ENCODE results near the gene TMEM225B. TPM values are rescaled to one million over a fixed set of nuclear protein-coding genes. Genes with fewer than 3 reads are reported as not detected.
"Not testable (repeated sequence)": the region's sequence is repeated elsewhere in the genome, so short reads cannot be mapped to it uniquely, and the experiment has no call there.

TMEM225B gene, protein sequence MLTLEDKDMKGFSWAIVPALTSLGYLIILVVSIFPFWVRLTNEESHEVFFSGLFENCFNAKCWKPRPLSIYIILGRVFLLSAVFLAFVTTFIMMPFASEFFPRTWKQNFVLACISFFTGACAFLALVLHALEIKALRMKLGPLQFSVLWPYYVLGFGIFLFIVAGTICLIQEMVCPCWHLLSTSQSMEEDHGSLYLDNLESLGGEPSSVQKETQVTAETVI
- total RNA-seq (under 1 TPM; 0.55 to 0.70 TPM), polyA plus RNA-seq (1.5 TPM)

DNA sequence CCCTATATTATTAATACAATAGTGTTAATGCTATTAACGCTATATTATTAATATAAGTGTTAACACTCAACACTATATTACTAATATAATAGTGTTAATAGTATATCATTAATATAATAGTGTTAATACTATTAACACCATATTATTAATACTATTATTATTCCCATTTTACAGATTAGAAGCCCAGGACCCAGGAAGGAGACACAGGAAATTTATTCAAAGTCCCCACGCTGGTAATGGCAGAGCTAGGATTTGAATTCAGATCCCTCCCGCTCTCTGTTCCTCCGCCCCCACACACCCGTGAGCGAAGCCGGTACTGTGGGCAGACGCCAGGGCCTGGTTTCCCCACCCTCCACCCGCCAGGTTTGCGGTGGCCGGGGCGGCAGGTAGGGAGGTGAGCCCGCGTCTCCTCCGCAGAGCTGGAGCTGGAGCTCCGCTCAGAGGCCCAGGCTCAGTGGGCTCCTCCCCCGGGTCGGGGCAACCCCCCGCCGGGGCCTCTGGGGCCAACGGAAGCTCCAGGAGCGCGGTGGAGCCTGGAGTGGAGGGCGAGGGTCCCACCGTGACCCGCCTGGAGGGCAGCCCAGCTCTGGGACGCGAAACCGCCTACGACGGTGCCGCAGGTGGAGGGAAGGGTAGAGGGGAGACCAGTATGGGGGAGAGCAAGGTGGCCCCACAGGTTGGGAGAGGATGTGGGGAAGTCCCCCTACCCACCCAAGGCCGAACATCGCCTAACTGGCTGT is at the start of gene TMEM225B:
Gene TMEM225B (plus strand): TSS at position 506 of the 740 bp plus-strand sequence. CDS start 6,122 bp downstream, outside the sequence.
- Mint-ChIP-seq H3K27ac (no peak within 1 kb of the TSS), H3K9me3 (no peaks in the 10 kb centered on the region), H3K27me3 (no peaks in the 10 kb centered on the region), H3K4me1 (no peaks in the 10 kb centered on the region), H3K4me3 (no peak within 1 kb of the TSS), H3K36me3 (no peaks in the 10 kb centered on the region)
- ChIA-PET CTCF (interaction anchor here (1.5 kb wide), 1 partner anchor 12 kb away, joined by 3 read pairs; no protein-coding TSS in a partner anchor), POLR2A (no interaction called here)
- H3K4me3 ChIP-seq (ENCODE audit: low read length): no peak within 1 kb of the TSS
- H3K27ac ChIP-seq (ENCODE audit: low read depth, low read length): no peak within 1 kb of the TSS
- H3K36me3 ChIP-seq (ENCODE audit: insufficient read depth, low read length): no peaks in the 10 kb centered on the region
- no peaks in the 10 kb centered on the region for H3K4me1 ChIP-seq (ENCODE audit: insufficient read depth, low read length)
- peak in 1 of 5 donors; percentile 16 for DNase-seq
- H3K27me3 ChIP-seq (ENCODE audit: insufficient read depth, low read length, poor library complexity, severe bottlenecking): no peaks in the 10 kb centered on the region
- no peaks in the 10 kb centered on the region for H3K9me3 ChIP-seq (ENCODE audit: low read length)

GRCh38 chr7:99549545-99549944 is 48.5 kb upstream of the TMEM225B start:
- POLR2A ChIA-PET; H3K9me3 Mint-ChIP-seq; H3K27ac ChIP-seq (ENCODE audit: low read depth, low read length); CTCF ChIA-PET; H3K4me3 ChIP-seq (ENCODE audit: low read length); H3K27me3 Mint-ChIP-seq; H3K27me3 ChIP-seq (ENCODE audit: insufficient read depth, low read length, poor library complexity, severe bottlenecking); DNase-seq; H3K9me3 ChIP-seq (ENCODE audit: low read length): not testable (repeated sequence)
- peak overlapping the region in 3 of 8 donors; percentile 17 to 76 (median 72) for H3K27ac Mint-ChIP-seq
- Histone ChIP-seq H3K36me3 (ENCODE audit: insufficient read depth, low read length) (peaks cover 13% of the 10 kb centered on the region), H3K4me1 (ENCODE audit: insufficient read depth, low read length) (peaks cover 13% of the 10 kb centered on the region)
- H3K4me3 Mint-ChIP-seq: peak overlapping the region in 1 of 7 donors; percentile 81
- H3K36me3 Mint-ChIP-seq: peaks cover 8 to 41% (median 18%) of the 10 kb centered on the region in 3 donors
- H3K4me1 Mint-ChIP-seq: peaks cover 19 to 35% (median 27%) of the 10 kb centered on the region in 3 donors

DNA sequence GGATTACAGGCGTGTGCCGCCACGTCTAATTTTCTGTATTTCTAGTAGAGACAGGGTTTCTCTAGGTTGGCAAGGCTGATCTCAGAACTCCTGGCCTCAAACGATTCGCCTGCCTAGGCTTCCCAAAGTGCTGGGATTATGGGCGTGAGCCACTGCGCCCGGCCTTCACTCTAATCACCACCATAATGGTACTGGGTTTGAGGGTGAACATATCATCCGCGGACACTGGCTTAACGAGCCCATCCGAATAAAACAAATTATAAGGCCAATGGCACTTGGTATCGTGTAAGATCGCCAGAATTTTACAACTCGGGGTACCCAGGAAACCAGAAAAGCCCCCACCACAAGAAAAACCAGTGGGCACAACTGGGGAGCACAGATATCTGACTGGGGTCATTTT is 46.7 kb upstream of the TMEM225B start:
- Mint-ChIP-seq H3K27ac (peak overlapping the region; percentile 75 to 99 (median 94)), H3K4me1 (peaks cover 27 to 50% (median 35%) of the 10 kb centered on the region in 3 donors), H3K27me3 (no peaks in the 10 kb centered on the region), H3K4me3 (peak overlapping the region; percentile 90 to 97 (median 94)), H3K36me3 (peaks cover 7 to 51% (median 14%) of the 10 kb centered on the region in 3 donors), H3K9me3 (no peaks in the 10 kb centered on the region)
- CTCF ChIA-PET: no interaction called here
- POLR2A ChIA-PET: interaction anchor here (1.2 kb wide), 1 partner anchor 47 kb away, joined by 9 read pairs; the partner anchor contains the start of gene ZKSCAN5
- Histone ChIP-seq H3K4me3 (ENCODE audit: low read length) (peak overlapping the region; percentile 92), H3K27ac (ENCODE audit: low read depth, low read length) (peak overlapping the region; percentile 95), H3K27me3 (ENCODE audit: insufficient read depth, low read length, poor library complexity, severe bottlenecking) (no peaks in the 10 kb centered on the region), H3K4me1 (ENCODE audit: insufficient read depth, low read length) (peaks cover 18% of the 10 kb centered on the region), H3K9me3 (ENCODE audit: low read length) (no peaks in the 10 kb centered on the region), H3K36me3 (ENCODE audit: insufficient read depth, low read length) (peaks cover 13% of the 10 kb centered on the region)
- no peak for DNase-seq

GRCh38 chr7:99551767-99552463 is 46.2 kb upstream of the TMEM225B start, which contains the start of gene FAM200A:
Gene FAM200A (minus strand): TSS chr7:99552114. CDS start chr7:99548407, 3,707 bp downstream.
- H3K4me1 Mint-ChIP-seq: peaks cover 28 to 52% (median 37%) of the 10 kb centered on the region in 3 donors
- peaks cover 13% of the 10 kb centered on the region for H3K36me3 ChIP-seq (ENCODE audit: insufficient read depth, low read length)
- ChIA-PET POLR2A (interaction anchor here (0.5 to 1.2 kb wide), 3 partner anchors 47 to 171 kb away, joined by 3 to 9 read pairs (median 7); partner anchors contain the start of genes ZKSCAN5 and ZNF394), CTCF (no interaction called here)
- H3K9me3 ChIP-seq (ENCODE audit: low read length): no peaks in the 10 kb centered on the region
- no peaks in the 10 kb centered on the region for H3K27me3 Mint-ChIP-seq
- no peaks in the 10 kb centered on the region for H3K9me3 Mint-ChIP-seq
- H3K36me3 Mint-ChIP-seq: peaks cover 7 to 49% (median 9%) of the 10 kb centered on the region in 3 donors
- peak within 1 kb of the TSS; percentile 75 to 99 (median 94) for H3K27ac Mint-ChIP-seq
- H3K27ac ChIP-seq (ENCODE audit: low read depth, low read length): peak within 1 kb of the TSS; percentile 95
- H3K27me3 ChIP-seq (ENCODE audit: insufficient read depth, low read length, poor library complexity, severe bottlenecking): no peaks in the 10 kb centered on the region
- peak; percentile 78 to 91 (median 80) for DNase-seq
- peak within 1 kb of the TSS; percentile 92 for H3K4me3 ChIP-seq (ENCODE audit: low read length)
- H3K4me1 ChIP-seq (ENCODE audit: insufficient read depth, low read length): peaks cover 22% of the 10 kb centered on the region
- H3K4me3 Mint-ChIP-seq: peak within 1 kb of the TSS; percentile 90 to 97 (median 94)

GRCh38 chr7:99553039-99553438 is 45.0 kb upstream of the TMEM225B start:
- no peaks in the 10 kb centered on the region for H3K27me3 Mint-ChIP-seq
- Histone ChIP-seq H3K4me3 (ENCODE audit: low read length) (no peak overlapping the region), H3K9me3 (ENCODE audit: low read length) (no peaks in the 10 kb centered on the region), H3K27ac (ENCODE audit: low read depth, low read length) (no peak overlapping the region), H3K27me3 (ENCODE audit: insufficient read depth, low read length, poor library complexity, severe bottlenecking) (no peaks in the 10 kb centered on the region), H3K4me1 (ENCODE audit: insufficient read depth, low read length) (peaks cover 28% of the 10 kb centered on the region), H3K36me3 (ENCODE audit: insufficient read depth, low read length) (peaks cover 4% of the 10 kb centered on the region)
- H3K27ac Mint-ChIP-seq: peak overlapping the region in 7 of 8 donors; percentile 40 to 96 (median 73)
- ChIA-PET POLR2A (no interaction called here), CTCF (no interaction called here)
- peaks cover 0 to 1% (median 0%) of the 10 kb centered on the region in 5 donors for H3K9me3 Mint-ChIP-seq
- peak overlapping the region in 3 of 7 donors; percentile 25 to 97 (median 41) for H3K4me3 Mint-ChIP-seq
- peaks cover 39 to 63% (median 48%) of the 10 kb centered on the region in 3 donors for H3K4me1 Mint-ChIP-seq
- DNase-seq: no peak
- H3K36me3 Mint-ChIP-seq: peaks cover 4 to 50% (median 11%) of the 10 kb centered on the region in 3 donors

DNA sequence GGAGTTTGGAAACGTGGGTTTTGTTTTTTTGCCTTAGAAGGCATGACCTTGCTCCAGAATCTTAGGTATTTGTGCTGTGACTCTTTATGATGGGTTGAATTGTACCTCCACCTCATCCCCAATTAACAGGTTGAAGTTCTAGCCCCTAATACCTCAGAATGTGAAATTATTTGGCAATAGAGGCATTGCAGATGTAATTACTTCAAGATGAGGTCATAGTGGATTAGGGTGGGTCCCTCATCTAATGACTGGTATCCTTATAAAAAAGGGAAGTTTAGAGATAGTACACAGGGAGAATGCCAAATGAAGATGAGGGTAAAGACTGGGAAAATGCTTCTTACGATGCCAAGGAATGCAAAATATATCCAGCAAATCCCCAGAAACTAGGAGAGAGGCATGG is 43.1 kb upstream of the TMEM225B start:
- Mint-ChIP-seq H3K4me1 (peaks cover 42 to 70% (median 46%) of the 10 kb centered on the region in 3 donors), H3K4me3 (peak overlapping the region in 2 of 7 donors; percentile 42 to 48), H3K36me3 (peaks cover 0 to 57% (median 4%) of the 10 kb centered on the region in 3 donors), H3K27me3 (no peaks in the 10 kb centered on the region), H3K9me3 (peaks cover 0 to 1% (median 0%) of the 10 kb centered on the region in 5 donors), H3K27ac (peak overlapping the region; percentile 3 to 84 (median 34))
- H3K9me3 ChIP-seq (ENCODE audit: low read length): no peaks in the 10 kb centered on the region
- no peak for DNase-seq
- H3K4me3 ChIP-seq (ENCODE audit: low read length): no peak overlapping the region
- H3K27me3 ChIP-seq (ENCODE audit: insufficient read depth, low read length, poor library complexity, severe bottlenecking): no peaks in the 10 kb centered on the region
- no peaks in the 10 kb centered on the region for H3K36me3 ChIP-seq (ENCODE audit: insufficient read depth, low read length)
- no peak overlapping the region for H3K27ac ChIP-seq (ENCODE audit: low read depth, low read length)
- ChIA-PET POLR2A (no interaction called here), CTCF (no interaction called here)
- peaks cover 36% of the 10 kb centered on the region for H3K4me1 ChIP-seq (ENCODE audit: insufficient read depth, low read length)

DNA sequence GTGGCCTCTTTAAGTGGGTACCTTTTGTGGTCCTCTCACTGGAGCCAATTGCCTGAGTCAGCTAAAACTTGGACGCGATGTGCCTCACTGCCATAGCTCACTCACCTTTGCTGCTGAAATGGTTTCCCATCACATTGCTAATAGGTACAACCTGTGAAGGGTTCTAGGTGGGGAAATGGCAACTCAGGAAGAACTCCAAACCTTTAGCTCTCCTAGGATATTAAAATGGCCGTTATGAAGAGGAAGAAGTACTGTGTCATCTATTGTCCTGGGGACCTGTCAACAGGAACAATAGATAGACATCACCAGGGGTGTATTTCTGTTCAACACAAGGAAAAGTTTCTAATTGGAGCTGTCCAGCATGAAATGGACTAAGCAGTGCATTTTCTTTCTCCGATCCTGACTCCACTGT is 40.9 kb upstream of the TMEM225B start:
- peak overlapping the region; percentile 98 for H3K27ac ChIP-seq (ENCODE audit: low read depth, low read length)
- H3K4me3 ChIP-seq (ENCODE audit: low read length): peak overlapping the region; percentile 86
- peaks cover 0 to 1% (median 0%) of the 10 kb centered on the region in 5 donors for H3K9me3 Mint-ChIP-seq
- H3K36me3 ChIP-seq (ENCODE audit: insufficient read depth, low read length): peaks cover 16% of the 10 kb centered on the region
- H3K4me3 Mint-ChIP-seq: peak overlapping the region; percentile 93 to 100 (median 99)
- no peaks in the 10 kb centered on the region for H3K27me3 ChIP-seq (ENCODE audit: insufficient read depth, low read length, poor library complexity, severe bottlenecking)
- peak overlapping the region; percentile 65 to 100 (median 98) for H3K27ac Mint-ChIP-seq
- H3K36me3 Mint-ChIP-seq: peaks cover 0 to 68% (median 7%) of the 10 kb centered on the region in 3 donors
- POLR2A ChIA-PET: interaction anchor here (1.2 to 3.6 kb wide), 5 partner anchors 52 to 183 kb away, joined by 3 to 34 read pairs (median 24); partner anchors contain the start of genes ZKSCAN5, ZNF394 and ZSCAN25
- peaks cover 45 to 75% (median 54%) of the 10 kb centered on the region in 3 donors for H3K4me1 Mint-ChIP-seq
- H3K9me3 ChIP-seq (ENCODE audit: low read length): no peaks in the 10 kb centered on the region
- no peak for DNase-seq
- CTCF ChIA-PET: interaction anchor here (1.0 to 2.6 kb wide), 4 partner anchors 23 to 64 kb away, joined by 3 to 7 read pairs (median 3); partner anchors contain the start of gene ZNF394
- H3K4me1 ChIP-seq (ENCODE audit: insufficient read depth, low read length): peaks cover 39% of the 10 kb centered on the region
- H3K27me3 Mint-ChIP-seq: peaks cover 0 to 2% of the 10 kb centered on the region in 2 donors

Measured in CD8-positive, alpha-beta memory T cell (primary cell).